Posterior vena cava (tissue), 2 donors: Measurements from ENCODE around the gene PLIN4. TPM values are rescaled to one million over a fixed set of nuclear protein-coding genes. Genes with fewer than 3 reads are reported as not detected.

Source experiments
- DNase-seq: peaks from one replicate; pipeline ENCODE4 v3.0.0-alpha.2; 2020; ENCODE audit warnings: low spot score
- intact Hi-C, 2 donors: fragments of 100-400 bp; cut with DNase I; formaldehyde crosslinking; loops; one replicate each; pipeline versions ENCODE4 v1.14.1 to v1.14.2; 2022 to 2023
- total RNA-seq, 2 donors: library from RNA; stranded (reverse); fragmentation: NEBNext Ultra II Directional; extraction: Animal tissue kit (Norgen Biotek cat#: 25700); gene quantifications; one replicate each; pipeline ENCODE4 v1.2.1, GENCODE V29; 2021
- donor health status: DM: yes; HTN: yes; CAD: no.
- donor health status: DM: yes; HTN: yes; CAD: no.

The PLIN4 gene
- total RNA-seq, 2 donors from 2014 or later: 21.4 to 25.2 TPM

DNA sequence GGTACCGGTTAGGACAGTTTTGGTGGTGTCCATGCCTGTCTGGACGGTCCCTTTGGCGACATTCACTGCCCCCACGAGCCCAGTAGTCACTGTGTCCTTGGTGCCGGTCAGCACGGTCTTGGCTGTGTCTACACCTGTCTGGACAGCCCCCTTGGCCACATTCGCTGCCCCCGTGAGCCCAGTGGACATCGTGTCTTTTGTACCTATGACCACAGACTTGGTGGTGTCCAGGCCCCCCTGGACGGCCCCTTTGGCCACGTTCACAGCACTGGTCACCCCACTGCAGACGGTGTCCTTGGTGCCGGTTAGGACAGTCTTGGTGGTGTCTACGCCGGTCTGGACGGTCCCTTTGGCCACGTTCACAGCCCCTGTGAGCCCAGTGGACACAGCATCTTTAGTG, 6.2 kb downstream of the PLIN4 start:
- intact Hi-C loops: no loop called here
- DNase-seq: no peak

DNA sequence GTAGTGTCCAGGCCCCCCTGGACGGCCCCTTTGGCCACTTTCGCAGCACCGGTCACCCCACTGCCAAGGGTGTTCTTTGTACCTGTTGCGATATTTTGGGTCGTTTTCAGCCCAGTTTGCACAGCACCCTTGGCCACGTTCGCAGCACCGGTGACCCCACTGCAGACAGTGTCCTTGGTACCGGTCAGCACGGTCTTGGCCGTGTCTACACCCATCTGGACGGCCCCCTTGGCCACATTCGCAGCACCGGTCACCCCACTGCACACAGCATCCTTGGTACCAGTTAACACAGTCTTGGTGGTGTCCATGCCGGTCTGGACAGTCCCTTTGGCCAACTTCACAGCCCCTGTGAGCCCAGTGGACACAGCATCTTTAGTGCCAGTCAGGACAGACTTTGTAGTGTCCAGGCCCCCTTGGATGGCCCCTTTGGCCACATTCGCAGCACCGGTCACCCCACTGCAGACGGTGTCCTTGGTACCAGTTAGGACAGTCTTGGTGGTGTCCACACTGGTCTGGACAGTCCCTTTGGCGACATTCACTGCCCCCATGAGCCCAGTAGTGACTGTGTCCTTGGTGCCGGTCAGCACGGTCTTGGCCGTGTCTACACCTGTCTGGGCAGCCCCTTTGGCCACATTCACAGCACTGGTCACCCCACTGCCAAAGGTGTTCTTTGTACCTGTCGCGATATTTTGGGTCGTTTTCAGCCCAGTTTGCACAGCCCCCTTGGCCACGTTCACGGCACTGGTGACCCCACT, 6.8 kb downstream of the PLIN4 start:
- intact Hi-C loops: no loop called here
- DNase-seq: no peak

DNA sequence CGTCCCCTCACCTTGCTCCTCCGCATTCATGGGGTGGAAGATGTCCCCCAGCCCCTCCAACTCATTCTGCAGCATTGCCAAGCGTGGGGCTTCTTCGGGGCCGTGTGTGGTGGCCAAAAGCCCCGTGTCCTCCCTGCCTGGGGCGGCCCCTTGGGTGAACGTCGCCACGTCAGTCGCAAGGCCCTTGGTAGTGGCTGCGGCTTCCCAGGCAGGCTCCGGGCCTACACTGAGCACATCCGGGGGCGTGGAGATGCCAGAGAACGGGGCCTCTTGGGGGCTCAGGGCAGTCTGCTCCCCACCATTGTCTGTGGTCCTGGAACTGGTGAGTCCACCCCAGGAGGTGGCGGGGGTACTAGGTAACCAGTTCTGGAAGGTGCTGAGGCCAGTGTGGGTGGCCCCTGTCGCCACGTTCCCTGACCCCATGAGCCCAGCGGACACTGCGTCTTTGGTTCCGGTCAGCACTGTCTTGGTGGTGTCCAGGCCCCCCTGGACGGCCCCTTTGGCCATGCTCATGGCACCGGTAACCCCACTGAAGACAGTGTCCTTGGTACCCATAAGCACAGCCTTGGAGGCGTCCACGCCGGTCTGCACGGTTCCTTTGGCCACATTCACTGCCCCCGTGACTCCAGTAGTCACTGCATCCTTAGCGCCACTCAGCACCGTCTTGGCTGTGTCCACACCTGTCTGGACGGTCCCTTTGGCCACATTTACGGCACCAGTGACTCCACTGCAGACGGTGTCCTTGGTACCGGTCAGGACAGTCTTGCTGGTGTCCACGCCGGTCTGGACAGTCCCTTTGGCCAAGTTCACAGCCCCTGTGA, 7.6 kb downstream of the PLIN4 start:
- DNase-seq: no peak
- intact Hi-C loops: no loop called here

DNA sequence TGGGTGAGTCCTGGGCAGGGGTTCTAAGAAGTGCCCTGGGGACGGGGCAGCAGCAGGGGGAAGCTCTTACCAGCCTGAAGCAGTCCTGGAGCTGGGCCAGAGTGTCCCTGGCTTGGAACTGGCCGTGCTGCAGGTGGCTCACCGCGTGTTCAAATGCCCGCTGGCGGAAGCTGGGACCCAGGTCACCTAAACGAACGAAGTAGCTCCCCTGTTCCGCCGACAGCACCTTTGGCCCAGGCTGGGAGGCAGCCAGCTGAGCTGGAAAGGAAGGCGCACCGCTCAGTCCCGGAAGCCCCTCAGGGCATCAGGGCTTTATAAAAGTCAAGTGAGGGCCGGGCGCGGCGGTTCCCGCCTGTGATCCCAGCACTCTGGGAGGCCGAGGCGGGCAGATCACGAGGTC, 9.6 kb downstream of the PLIN4 start:
- DNase-seq: no peak
- intact Hi-C loops: no loop called here

DNA sequence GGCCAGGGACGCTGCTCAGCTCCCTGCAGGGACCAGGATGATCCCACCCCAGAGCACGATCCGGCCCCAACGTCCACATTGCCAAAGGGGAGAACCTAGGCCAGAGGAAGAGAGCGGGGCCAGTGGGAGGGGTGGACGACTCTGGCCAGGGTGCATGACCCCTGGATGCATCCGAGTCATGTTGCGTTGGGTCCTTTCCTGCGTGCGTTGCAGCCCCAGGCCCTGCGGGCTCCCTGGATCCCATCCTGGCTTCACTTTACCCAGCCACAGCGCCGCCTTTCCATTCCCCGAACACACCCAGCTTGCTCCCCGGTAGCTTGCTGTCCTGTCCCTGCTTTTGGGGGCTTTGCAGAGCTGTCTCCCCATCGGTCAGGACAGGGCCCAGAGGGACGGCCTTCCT, 10.5 kb downstream of the PLIN4 start:
- intact Hi-C loops: no loop called here
- no peak for DNase-seq

DNA sequence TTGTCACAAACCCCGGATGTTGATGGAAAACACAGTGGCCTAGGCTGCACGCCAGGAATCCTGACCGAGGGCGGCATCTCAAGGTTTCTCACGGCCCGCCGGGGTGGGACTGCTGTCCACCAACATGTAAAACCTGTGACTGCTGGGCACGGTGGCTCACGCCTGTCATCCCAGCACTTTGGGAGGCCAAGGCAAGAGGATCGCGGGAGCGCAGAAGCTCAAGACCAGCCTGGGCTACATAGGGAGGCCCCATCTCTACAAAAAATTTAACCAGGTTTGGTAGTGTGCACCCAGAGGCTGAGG, 11.2 kb downstream of the PLIN4 start:
- intact Hi-C loops: no loop called here
- DNase-seq: no peak

GRCh38 chr19:4506449-4507149, 11.7 kb downstream of the PLIN4 start:
- no peak for DNase-seq
- intact Hi-C loops: no loop called here

DNA sequence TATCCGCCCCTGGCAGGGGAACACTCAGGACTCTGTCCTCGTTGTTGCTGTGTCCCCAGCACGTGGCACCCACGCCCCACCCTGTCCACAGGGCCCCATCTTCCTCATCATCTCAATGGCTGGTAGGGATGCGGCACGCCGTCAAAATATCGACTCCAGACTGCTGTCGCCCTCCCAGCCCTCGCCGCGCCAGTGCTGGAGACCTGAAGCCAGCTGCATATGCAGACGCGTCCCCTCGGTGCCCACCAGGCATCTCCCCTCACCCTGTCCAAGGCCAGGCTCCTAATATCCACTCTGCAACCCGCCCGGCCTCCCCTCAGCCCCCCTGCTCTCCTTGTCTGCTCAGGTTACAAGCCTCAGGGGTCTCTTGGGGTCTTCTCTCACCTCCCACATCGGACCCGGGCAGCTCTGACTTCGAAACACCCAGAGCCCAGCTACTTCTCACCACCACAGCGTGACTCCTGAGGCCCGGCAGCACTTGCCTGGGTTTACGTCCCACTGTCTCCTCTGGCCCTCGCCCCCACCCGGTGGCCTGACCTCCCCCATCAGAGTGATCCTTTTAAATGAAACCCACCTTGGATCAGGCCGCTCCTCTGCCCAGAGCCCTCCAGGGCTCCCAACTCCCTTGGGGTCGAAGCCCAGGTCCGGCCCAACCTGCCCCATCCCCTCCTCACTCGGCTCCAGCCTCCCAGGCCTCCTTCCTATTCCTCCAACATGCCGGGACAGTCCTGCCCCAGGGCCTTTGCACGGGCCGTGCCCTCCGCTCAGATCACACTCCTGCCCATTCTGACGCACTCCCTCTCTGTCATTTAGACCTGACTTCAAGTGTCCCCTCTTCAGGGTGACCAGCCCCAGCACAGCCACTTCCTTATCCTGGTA, 12.5 kb downstream of the PLIN4 start:
- DNase-seq: no peak
- intact Hi-C loops: no loop called here

DNA sequence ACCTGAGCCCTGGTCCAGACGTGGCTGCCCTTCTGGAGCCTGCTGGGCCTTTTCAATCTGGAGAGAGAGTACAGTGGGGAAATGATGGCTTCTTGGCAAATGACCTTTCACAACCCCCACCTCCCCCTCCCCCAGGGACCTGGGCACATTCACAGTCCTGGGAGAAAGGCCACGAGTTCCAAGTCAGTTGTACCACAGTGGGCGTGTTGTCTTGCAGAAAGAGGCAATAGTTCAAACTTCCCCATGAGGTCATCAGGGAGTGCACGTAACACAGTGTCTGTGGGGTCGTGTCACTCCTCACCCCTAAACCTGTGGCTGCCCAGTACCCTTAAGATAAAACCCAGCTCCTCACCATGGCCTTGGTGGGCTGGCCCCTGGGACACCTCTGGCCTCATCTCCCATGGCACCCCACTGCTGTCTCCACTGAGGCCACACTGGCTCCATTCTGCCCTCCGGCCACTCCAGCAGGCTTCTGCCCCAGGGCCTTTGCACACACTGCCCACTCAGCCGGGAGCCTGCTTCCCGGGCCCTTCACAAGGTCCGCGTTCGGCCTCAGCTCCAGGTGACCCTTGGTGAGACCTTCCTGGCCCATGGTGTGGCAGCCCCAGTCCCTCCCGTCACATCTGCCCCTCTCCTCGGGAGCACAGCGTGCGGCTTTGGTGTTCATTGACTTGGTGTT, 13.3 kb downstream of the PLIN4 start:
- no peak for DNase-seq
- intact Hi-C loops: loop anchor here in 1 of 2 donors (1.0 kb wide), 1 partner anchor 25 kb away; no protein-coding TSS in a partner anchor

DNA sequence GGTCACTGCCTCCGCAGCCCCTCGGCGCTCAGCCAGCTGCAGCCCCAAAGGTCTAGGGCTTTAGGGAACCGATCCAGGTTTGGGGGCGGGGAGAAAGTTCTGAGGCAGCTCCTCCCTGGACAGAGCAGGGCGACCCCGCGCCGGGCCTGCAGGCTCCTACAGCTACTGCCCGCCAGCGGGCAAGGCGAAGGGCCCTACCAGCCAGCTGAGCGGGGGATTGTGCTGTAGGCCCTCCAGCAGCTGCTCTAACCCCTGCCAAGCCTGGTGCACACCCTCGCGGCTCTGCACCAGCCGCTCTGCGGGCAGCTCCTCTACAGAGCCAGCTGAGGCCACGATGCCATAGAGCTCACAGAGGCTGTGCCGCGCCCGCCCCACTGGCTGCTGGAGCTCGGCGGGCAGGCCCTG, 14.0 kb downstream of the PLIN4 start:
- intact Hi-C loops: loop anchor here in 1 of 2 donors (1.0 kb wide), 1 partner anchor 26 kb away; no protein-coding TSS in a partner anchor
- no peak for DNase-seq

GRCh38 chr19:4503825-4504170, 14.5 kb downstream of the PLIN4 start:
- DNase-seq: no peak
- intact Hi-C loops: loop anchor here in 1 of 2 donors (1.0 kb wide), 1 partner anchor 27 kb away; no protein-coding TSS in a partner anchor

- intact Hi-C loops: no loop called here
- DNase-seq: no peak
Measured at GRCh38 chr19:4503132-4503824, 15.0 kb downstream of the PLIN4 start.

GRCh38 chr19:4502282-4503131, 15.8 kb downstream of the PLIN4 start:
- intact Hi-C loops: no loop called here
- no peak for DNase-seq

DNA sequence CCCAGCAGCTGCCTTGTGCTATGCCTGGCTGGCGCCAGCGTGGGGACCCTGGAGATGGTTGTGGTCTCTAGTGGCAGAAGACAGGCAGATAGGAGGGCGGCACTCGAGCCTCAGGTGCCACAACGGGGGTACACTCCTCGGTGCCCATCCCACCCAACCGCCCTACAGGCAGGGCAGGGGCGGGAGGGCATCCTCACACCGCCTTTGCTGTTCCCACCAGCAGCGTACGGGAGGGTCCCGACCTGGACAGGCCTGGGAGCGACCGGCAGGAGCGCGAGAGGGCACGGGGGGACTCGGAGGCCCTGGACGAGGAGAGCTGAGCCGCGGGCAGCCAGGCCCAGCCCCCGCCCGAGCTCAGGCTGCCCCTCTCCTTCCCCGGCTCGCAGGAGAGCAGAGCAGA, 16.6 kb downstream of the PLIN4 start:
- intact Hi-C loops: no loop called here
- no peak for DNase-seq

GRCh38 chr19:4500841-4501591, 17.3 kb downstream of the PLIN4 start:
- intact Hi-C loops: no loop called here

GRCh38 chr19:4499855-4500254, 18.4 kb downstream of the PLIN4 start:
- intact Hi-C loops: no loop called here

More at GRCh38 chr19:4500841-4501591, 17.3 kb downstream of the PLIN4 start:
- DNase-seq: no peak

DNA sequence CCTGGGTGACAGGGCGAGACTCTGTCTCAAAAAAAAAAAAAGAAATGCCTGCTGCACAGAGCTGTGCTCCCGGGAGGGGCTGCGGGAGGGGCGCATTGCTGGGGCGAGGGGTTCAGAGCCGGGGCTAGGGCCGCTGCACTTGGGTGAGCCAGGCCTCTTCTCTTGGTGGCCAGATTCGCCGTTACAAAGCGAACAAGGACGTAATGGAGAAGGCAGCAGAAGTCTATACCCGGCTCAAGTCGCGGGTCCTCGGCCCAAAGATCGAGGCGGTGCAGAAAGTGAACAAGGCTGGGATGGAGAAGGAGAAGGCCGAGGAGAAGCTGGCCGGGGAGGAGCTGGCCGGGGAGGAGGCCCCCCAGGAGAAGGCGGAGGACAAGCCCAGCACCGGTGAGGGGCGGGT, 19.0 kb downstream of the PLIN4 start:
- intact Hi-C loops: no loop called here
- DNase-seq: no peak

More at GRCh38 chr19:4499855-4500254, 18.4 kb downstream of the PLIN4 start:
- DNase-seq: no peak
